Kidney (tissue), 14 donors: ENCODE results near the gene GNAI3. TPM values are rescaled to one million over a fixed set of nuclear protein-coding genes. Genes with fewer than 3 reads are reported as not detected.

Experiments used
- DNase-seq, 5 donors: peaks; one replicate each; pipeline ENCODE4 v3.0.0-alpha.2; 2013 to 2020
- FAIRE-seq: peaks from 2 replicates; lab custom pipeline; 2012; peaks lifted over from hg19 to GRCh38; lab: Jason Lieb, UNC
- H3K27ac ChIP-seq, 2 donors: one replicate each; pipeline ENCODE4 v1.7.0; 2013; ENCODE audit warnings: low read depth in 2 of 2, low read length in 2 of 2, inconsistent platforms in 1 of 2
- H3K27me3 ChIP-seq: one replicate; pipeline ENCODE4 v1.7.1; 2013; ENCODE audit warnings: low read length, inconsistent platforms; ENCODE audit not compliant: control insufficient read depth, insufficient read depth
- H3K36me3 ChIP-seq, 3 donors: one replicate each; pipeline versions ENCODE4 v1.7.0 to v1.7.1; 2013; ENCODE audit warnings: low read length in 3 of 3, control low read depth in 1 of 3, inconsistent platforms in 1 of 3; ENCODE audit not compliant: insufficient read depth in 3 of 3, control insufficient read depth in 2 of 3
- H3K4me1 ChIP-seq, 3 donors: one replicate each; pipeline versions ENCODE4 v1.7.0 to v1.7.1; 2013; ENCODE audit warnings: low read length in 3 of 3, inconsistent platforms in 1 of 3, low read depth in 1 of 3; ENCODE audit not compliant: control insufficient read depth in 2 of 3, insufficient read depth in 2 of 3
- H3K4me3 ChIP-seq, 3 donors: one replicate each; pipeline versions ENCODE4 v1.7.0 to v1.8.1; 2013; ENCODE audit warnings: low read length in 3 of 3, control low read depth in 1 of 3, inconsistent platforms in 1 of 3
- H3K9ac ChIP-seq, 3 donors: one replicate each; pipeline versions ENCODE4 v1.7.0 to v1.7.1; 2013; ENCODE audit warnings: low read length in 3 of 3, control low read depth in 1 of 3, inconsistent platforms in 1 of 3
- H3K9me3 ChIP-seq, 3 donors: one replicate each; pipeline versions ENCODE4 v1.7.0 to v1.7.1; 2013; ENCODE audit warnings: low read length in 3 of 3, control low read depth in 1 of 3, inconsistent platforms in 1 of 3; ENCODE audit not compliant: control insufficient read depth in 2 of 3, insufficient read depth in 1 of 3
- CTCF ChIP-seq: IDR thresholded peaks from 3 replicates; pipeline ENCODE4 v1.5.1; 2012; ENCODE audit warnings: mild to moderate bottlenecking, moderate library complexity, borderline replicate concordance; ENCODE audit not compliant: insufficient read depth; ENCODE audit errors: extremely low read depth
- intact Hi-C: fragments of 100-400 bp; cut with DNase I; formaldehyde crosslinking; loops from one replicate; pipeline ENCODE4 v1.11.1; 2022
- polyA plus RNA-seq: library from polyadenylated mRNA; stranded (reverse); fragments of 350-450 nt; fragmentation: Illumina TruSeq; extraction: RNeasy Lipid Tissue Mini Kit (QIAGEN cat#74804); gene quantifications from one replicate; pipeline ENCODE4 v1.2.3, GENCODE V29; 2014; ENCODE audit warnings: low read depth, low replicate concordance; ENCODE audit not compliant: insufficient read depth
- total RNA-seq: library from RNA; stranded (reverse); fragmentation: NEBNext Ultra II Directional; extraction: Animal tissue kit (Norgen Biotek cat#: 25700); gene quantifications from one replicate; pipeline ENCODE4 v1.2.1, GENCODE V29; 2021
- donor health status: control.
- donor health status: control.
- donor health status: control.
- donor health status: control.
- donor health status: control.
- donor health status: DM: yes; HTN: yes; CAD: no.
- donor health status: Normal renal cell carcinoma (clear cell type).

GNAI3 gene
- total and polyA plus RNA-seq, 2 donors from 2014 or later = 4.2 to 8.0 TPM

GRCh38 chr1:109625601-109626560, 77.5 kb downstream of the GNAI3 start:
- intact Hi-C loops = loop anchor here (10.0 kb wide), 1 partner anchor 91 kb away; the partner anchor contains the start of gene GPR61
- no peak overlapping the region for H3K27ac ChIP-seq

GRCh38 chr1:109626682-109627408, 78.4 kb downstream of the GNAI3 start:
- no peak overlapping the region for H3K27ac ChIP-seq
- no peaks in the 10 kb centered on the region for H3K9me3 ChIP-seq
- H3K9ac ChIP-seq = no peak overlapping the region
- intact Hi-C loops = loop anchor here (10.0 kb wide), 1 partner anchor 92 kb away; the partner anchor contains the start of gene GPR61
- FAIRE-seq = no peak
- peaks cover 2 to 39% (median 17%) of the 10 kb centered on the region in 3 donors for H3K36me3 ChIP-seq
- H3K27me3 ChIP-seq = no peaks in the 10 kb centered on the region
- no peak overlapping the region for H3K4me3 ChIP-seq
- DNase-seq = no peak
- no peak for TF ChIP-seq CTCF
- peaks cover 0 to 16% (median 0%) of the 10 kb centered on the region in 3 donors for H3K4me1 ChIP-seq

More at GRCh38 chr1:109625601-109626560, 77.5 kb downstream of the GNAI3 start:
- Histone ChIP-seq H3K9ac (no peak overlapping the region), H3K27me3 (no peaks in the 10 kb centered on the region), H3K4me3 (no peak overlapping the region), H3K4me1 (peaks cover 0 to 24% (median 0%) of the 10 kb centered on the region in 3 donors), H3K36me3 (peaks cover 2 to 33% (median 14%) of the 10 kb centered on the region in 3 donors), H3K9me3 (no peaks in the 10 kb centered on the region)
- TF ChIP-seq CTCF = no peak
- DNase-seq (peak in 3 of 5 donors; percentile 44 to 80 (median 65)), FAIRE-seq (no peak)

- Histone ChIP-seq H3K36me3 (peaks cover 2 to 39% (median 17%) of the 10 kb centered on the region in 3 donors), H3K27ac (no peak overlapping the region), H3K4me1 (peaks cover 0 to 8% (median 0%) of the 10 kb centered on the region in 3 donors), H3K4me3 (no peak overlapping the region), H3K27me3 (no peaks in the 10 kb centered on the region), H3K9me3 (no peaks in the 10 kb centered on the region), H3K9ac (no peak overlapping the region)
- intact Hi-C loops = loop anchor here (10.0 kb wide), 1 partner anchor 93 kb away; the partner anchor contains the start of gene GPR61
- TF ChIP-seq CTCF = no peak
- FAIRE-seq (no peak), DNase-seq (no peak)
Measured at GRCh38 chr1:109627692-109628399, 79.4 kb downstream of the GNAI3 start.
